NCI-H69 (cell line): ENCODE measurements around the gene RFX1.

Source experiments
- DNase-seq: peaks from one replicate; lab custom pipeline; 2025; lab: John Stamatoyannopoulos, UW

The RFX1 gene

GRCh38 chr19:13995878-13996765 lies 10.0 kb downstream of the RFX1 start:
- no peak for DNase-seq

- no peak for DNase-seq
These were observed 10.9 kb downstream of the RFX1 start for GRCh38 chr19:13995017-13995728.

- DNase-seq = no peak
These were observed 12.4 kb downstream of the RFX1 start for GRCh38 chr19:13993590-13994300.

- DNase-seq = no peak
These were observed 14.1 kb downstream of the RFX1 start for GRCh38 chr19:13992025-13992424.

- DNase-seq = no peak
These were observed 16.0 kb downstream of the RFX1 start for GRCh38 chr19:13990085-13990484.

GRCh38 chr19:13989487-13989886 lies 16.6 kb downstream of the RFX1 start:
- DNase-seq = no peak

GRCh38 chr19:13987101-13987890 lies 18.8 kb downstream of the RFX1 start:
- no peak for DNase-seq

GRCh38 chr19:13986348-13986904 lies 19.7 kb downstream of the RFX1 start:
- DNase-seq = peak; percentile 92

GRCh38 chr19:13985771-13986347 lies 20.3 kb downstream of the RFX1 start:
- peak; percentile 92 for DNase-seq

GRCh38 chr19:13984875-13985741 lies 21.0 kb downstream of the RFX1 start:
- no peak for DNase-seq

GRCh38 chr19:13984186-13984585 lies 21.9 kb downstream of the RFX1 start:
- peak; percentile 45 for DNase-seq

GRCh38 chr19:13983213-13983889 lies 22.8 kb downstream of the RFX1 start:
- peak; percentile 95 for DNase-seq

- no peak for DNase-seq
These were observed 23.3 kb downstream of the RFX1 start for GRCh38 chr19:13982773-13983172.

- DNase-seq = no peak
These were observed 24.1 kb downstream of the RFX1 start for GRCh38 chr19:13981988-13982501.

- no peak for DNase-seq
These were observed 24.7 kb downstream of the RFX1 start for GRCh38 chr19:13981467-13981866.

GRCh38 chr19:13981021-13981420 lies 25.1 kb downstream of the RFX1 start:
- no peak for DNase-seq

GRCh38 chr19:13980340-13980739 lies 25.8 kb downstream of the RFX1 start:
- DNase-seq = no peak

- no peak for DNase-seq
These were observed 26.4 kb downstream of the RFX1 start for GRCh38 chr19:13979686-13980085.

- DNase-seq = no peak
These were observed 26.9 kb downstream of the RFX1 start for GRCh38 chr19:13979244-13979615.
